Jurkat, Clone E6-1 (cell line): Measurements from ENCODE around the gene WASF3.
"Not testable (repeated sequence)": the region's sequence is repeated elsewhere in the genome, so short reads cannot be mapped to it uniquely, and the experiment has no call there.

ENCODE experiments used
- DNase-seq: peaks from one replicate; pipeline ENCODE4 v3.0.0-alpha.2; 2011; ENCODE audit warnings: low read depth, low spot score
- H3K4me3 ChIP-seq: 2 replicates; pipeline ENCODE4 v1.5.1; 2011; ENCODE audit warnings: mild to moderate bottlenecking, low read length, control low read depth, moderate library complexity

The WASF3 gene

GRCh38 chr13:26616126-26616525 is 58.6 kb downstream of the WASF3 start:
- no peak overlapping the region for H3K4me3 ChIP-seq
- no peak for DNase-seq

DNA sequence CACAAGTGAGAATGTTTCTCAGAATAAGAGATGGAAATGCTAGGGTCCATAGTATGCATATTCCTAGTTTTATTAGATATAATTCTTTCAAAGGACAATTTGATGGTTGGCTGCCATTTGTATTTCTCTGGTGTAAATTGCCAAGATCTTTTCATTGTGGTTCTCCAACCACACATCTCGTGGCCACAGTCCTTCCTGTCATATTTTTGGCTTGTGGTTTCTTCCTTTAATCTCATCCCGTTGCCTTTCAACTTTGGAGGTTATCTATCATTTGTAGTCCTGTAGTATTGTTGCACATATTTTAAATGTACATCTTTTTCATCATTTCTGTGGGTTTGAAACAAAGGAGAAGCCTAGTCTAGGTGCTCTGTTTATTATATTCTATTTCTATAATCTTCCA is 61.2 kb downstream of the WASF3 start:
- DNase-seq: peak; percentile 67

GRCh38 chr13:26619358-26619757 is 61.9 kb downstream of the WASF3 start:
- no peak overlapping the region for H3K4me3 ChIP-seq
- DNase-seq: no peak

More for the DNA sequence above, 61.2 kb downstream of the WASF3 start:
- H3K4me3 ChIP-seq: no peak overlapping the region

DNA sequence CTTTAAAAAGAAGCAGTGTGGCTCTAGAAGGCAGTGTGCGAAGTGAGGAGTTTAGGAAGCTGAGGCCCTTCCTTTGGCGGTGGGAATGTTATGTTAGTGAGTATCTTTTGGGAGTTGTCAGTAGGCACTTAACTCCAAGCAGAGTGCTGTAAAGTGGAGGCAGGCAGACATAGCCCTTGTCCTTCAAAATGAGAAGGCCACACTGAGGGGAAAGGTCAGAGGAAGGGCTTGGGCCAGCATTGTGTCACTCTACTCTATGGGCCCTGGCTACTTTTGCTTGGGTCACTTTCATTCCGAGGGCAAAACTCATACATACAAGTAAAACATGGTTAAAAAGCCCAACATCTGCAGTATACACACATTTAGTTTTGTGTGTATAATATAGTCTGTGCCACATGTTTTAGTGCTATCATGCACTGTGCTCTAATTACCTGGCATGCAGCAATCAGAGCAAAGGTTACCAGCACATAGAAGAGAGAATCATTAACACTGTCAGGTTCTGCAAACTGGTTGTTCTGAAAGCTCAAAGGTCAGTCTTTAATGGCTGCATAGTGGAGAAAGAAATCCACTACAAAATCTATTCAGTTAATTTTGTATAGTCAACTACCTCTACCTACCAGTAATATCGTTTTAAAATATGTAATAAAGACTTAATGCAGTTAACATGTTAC is 64.4 kb downstream of the WASF3 start:
- no peak overlapping the region for H3K4me3 ChIP-seq
- no peak for DNase-seq

- no peak for DNase-seq
Measured at GRCh38 chr13:26623125-26623524, 65.6 kb downstream of the WASF3 start.

DNA sequence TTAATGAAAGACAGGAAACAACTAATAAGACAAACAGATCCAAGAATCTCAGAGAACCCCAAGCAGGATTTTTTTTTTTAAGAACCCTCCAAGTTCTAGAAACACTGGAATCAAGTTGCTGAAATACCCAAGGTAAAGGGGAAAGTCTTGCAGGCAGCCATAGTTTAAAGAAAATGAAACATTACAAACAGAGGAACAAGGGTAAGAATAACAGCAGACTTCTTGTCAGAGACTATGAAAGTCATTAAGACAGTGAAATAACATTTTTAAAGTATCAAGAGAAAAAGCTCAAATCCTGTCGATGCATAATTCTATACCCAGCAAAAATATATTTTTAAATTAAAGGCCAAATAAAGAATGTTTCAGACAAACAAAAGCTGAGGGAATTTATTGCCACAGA is 67.1 kb downstream of the WASF3 start:
- H3K4me3 ChIP-seq: no peak overlapping the region
- DNase-seq: no peak

More at GRCh38 chr13:26623125-26623524, 65.6 kb downstream of the WASF3 start:
- H3K4me3 ChIP-seq: no peak overlapping the region

DNA sequence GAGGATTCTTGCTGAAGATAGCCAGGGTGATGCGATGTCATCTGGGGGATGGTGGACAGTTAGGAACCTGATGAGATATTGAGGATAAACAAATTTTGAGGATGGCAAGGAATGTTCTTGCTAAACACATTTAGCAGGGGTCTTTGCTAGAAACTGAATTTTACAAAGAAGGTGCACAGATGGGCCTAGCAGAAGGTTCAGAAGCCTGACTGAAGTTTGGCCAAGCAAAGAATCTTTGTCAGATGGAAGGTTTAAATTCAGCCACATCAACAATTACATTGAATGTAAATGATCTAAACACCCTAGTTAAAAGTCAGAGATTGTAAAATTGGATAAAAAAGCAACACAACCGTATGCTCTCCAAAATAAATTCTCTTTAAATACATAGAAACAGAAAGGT is 68.8 kb downstream of the WASF3 start:
- no peak for DNase-seq
- no peak overlapping the region for H3K4me3 ChIP-seq

DNA sequence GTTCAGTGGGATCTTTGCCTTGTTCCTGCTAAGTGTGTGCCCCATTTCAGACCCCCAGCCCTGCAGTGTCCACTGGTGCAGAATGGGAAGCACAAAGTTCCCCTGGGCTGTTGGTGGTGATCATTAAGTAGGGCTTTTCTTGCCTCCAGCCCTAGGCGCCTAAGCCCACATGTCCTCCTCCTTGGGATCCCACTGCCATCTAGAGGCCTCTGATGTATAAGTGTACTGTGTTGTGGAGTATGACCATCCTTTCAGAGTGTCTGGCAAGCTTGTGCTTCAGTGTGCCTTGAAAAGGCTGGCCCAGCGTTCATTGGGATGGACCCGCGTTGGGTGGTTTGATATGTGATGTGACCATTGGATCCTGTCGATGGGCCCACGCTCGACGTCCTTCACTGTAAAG is 71.2 kb downstream of the WASF3 start:
- H3K4me3 ChIP-seq: no peak overlapping the region
- DNase-seq: peak; percentile 38

DNA sequence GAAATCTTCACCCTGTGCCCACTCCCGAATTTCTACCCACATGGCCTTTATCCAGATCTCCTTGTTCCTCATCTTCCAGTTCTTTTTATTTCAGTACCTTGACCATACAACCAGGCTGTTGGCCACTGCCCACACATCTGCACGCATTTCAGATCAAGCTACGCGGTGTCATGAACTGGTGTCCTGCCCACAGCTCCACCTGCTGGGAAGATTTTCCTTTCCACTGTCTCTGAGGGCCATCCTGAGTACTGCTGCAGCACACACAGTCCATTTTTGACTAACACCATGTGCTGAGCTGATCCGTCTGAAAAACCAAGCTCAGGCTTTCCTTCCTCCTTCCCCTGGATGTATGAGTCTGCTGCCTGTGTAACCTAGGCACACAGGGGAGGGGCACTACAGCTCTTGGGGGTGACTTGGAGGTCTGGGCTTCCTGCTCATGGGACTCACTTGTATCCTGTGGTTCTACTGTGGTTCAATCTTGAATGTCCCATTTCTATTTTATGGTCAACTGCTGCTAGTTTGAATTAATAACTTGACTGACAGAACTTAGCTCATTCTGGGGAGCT is 71.9 kb downstream of the WASF3 start:
- DNase-seq: no peak
- H3K4me3 ChIP-seq: no peak overlapping the region

DNA sequence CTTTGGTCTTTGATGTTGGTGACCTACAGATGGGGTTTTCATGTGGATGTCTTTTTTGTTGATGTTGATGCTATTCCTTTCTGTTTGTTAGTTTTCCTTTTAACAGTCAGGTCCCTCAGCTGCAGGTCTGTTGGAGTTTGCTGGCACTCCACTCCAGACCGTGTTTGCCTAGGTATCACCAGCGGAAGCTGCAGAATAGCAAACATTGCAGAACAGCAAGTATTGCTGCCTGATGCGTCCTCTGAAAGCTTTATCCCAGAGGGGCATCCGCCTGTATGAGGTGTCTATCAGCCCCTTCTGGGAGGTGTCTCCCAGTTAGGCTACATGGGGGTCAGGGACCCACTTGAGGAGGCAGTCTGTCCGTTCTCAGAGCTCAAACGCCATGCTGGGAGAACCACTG is 78.2 kb downstream of the WASF3 start:
- H3K4me3 ChIP-seq, DNase-seq: not testable (repeated sequence)

DNA sequence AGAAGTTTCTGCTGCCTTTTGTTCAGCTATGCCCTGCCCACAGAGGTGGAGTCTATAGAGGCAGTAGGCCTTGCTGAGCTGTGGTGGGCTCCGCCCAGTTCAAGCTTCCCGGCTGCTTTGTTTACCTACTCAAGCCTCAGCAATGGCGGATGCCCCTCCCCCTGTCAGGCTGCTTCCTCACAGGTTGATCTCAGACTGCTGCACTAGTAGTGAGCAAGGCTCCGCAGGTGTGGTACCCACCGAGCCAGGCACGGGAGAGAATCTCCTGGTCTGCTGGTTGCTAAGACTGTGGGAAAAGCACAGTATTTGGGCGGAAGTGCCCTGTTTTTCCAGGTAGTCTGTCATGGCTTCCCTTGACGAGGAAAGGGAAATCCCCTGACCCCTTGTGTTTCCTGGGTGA is 78.6 kb downstream of the WASF3 start:
- not testable (repeated sequence) for DNase-seq

DNA sequence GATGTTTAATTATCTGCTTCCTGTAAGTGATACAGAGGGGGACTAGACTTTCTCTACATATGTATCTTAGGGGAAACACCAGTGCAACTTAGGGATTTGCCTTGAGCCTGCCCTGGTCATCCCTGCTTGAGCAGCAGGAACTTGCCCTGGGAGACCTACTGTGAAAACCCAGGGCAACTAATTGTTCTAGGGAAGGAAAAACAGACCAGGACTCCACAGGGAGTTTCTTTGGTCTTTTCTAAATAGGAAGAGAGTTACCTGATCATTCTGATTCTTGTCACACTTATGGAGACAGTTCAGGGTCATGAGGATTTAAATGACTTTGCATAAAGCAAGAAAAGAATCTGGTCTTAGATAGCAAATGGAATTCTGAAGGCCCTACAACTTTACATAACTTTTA is 89.1 kb downstream of the WASF3 start:
- no peak for DNase-seq
- no peak overlapping the region for H3K4me3 ChIP-seq

More for the DNA sequence above, 78.6 kb downstream of the WASF3 start:
- H3K4me3 ChIP-seq: not testable (repeated sequence)

- no peak for DNase-seq
- H3K4me3 ChIP-seq: no peak overlapping the region
Measured at GRCh38 chr13:26651234-26651633, 93.8 kb downstream of the WASF3 start.

- H3K4me3 ChIP-seq: no peak overlapping the region
- DNase-seq: no peak
Measured at GRCh38 chr13:26653310-26653709, 95.8 kb downstream of the WASF3 start.

DNA sequence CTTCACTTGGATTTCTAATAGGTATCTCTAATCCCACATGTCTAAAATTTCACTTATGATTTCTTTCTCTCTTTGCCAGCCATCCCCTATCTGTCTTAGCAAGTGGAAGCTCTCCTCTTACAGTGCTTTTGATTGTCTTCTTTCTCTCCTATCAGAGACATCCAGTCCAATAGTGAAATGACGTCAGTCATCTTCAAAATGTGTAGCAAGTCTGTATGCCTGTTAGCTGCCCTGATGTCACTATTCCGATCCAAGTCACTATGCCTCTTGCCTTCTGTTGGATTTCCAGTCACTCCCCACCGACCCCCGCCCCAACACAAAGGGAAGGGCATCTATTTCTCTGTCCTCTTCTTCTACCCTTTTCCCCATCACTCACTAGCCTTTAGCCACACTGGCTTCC is 96.4 kb downstream of the WASF3 start:
- DNase-seq: no peak
- H3K4me3 ChIP-seq: no peak overlapping the region

- no peak overlapping the region for H3K4me3 ChIP-seq
- peak; percentile 37 for DNase-seq
Measured at GRCh38 chr13:26656919-26657318, 99.4 kb downstream of the WASF3 start.

GRCh38 chr13:26658448-26659385 is 101.2 kb downstream of the WASF3 start:
- no peak overlapping the region for H3K4me3 ChIP-seq
- no peak for DNase-seq

DNA sequence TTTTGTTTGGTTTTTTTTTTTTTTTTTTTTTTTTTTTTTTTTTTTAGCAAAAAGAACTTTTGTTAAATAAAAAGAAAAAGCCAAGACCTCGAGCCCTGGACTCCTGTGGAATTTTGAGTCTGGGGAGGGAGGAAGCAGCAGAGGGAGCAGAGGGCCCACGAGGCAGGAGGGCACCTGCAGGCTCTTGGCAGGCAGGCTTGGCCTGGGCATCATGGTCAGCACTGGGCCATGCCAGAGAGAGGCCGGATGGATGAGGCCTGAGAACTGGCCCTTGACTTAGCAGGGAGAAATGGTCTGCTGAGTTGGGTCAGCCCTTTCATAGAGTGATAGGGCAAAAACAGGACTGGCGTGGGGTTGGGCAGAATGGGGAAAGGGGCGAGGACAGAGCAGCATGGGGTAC is 102.7 kb downstream of the WASF3 start:
- no peak for DNase-seq
- no peak overlapping the region for H3K4me3 ChIP-seq

DNA sequence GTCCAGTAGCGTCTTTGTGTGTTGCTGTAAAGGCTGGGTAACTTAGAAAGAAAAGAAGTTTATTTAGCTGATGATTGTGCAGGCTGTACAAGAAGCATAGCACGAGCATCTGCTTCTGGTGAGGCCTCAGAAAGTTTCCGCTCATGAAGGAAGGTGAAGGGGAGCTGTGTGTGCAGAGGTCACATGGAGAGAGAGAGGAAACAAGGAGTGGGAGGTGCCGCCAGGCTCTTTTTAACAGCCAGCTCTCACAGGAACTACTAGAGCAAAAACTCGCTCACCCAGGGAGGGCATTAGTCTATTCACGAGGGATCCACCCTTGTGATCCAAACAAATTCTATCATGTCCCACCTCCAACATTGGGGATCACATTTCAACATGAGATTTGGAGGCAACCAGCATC is 103.3 kb downstream of the WASF3 start:
- no peak for DNase-seq
- H3K4me3 ChIP-seq: no peak overlapping the region

DNA sequence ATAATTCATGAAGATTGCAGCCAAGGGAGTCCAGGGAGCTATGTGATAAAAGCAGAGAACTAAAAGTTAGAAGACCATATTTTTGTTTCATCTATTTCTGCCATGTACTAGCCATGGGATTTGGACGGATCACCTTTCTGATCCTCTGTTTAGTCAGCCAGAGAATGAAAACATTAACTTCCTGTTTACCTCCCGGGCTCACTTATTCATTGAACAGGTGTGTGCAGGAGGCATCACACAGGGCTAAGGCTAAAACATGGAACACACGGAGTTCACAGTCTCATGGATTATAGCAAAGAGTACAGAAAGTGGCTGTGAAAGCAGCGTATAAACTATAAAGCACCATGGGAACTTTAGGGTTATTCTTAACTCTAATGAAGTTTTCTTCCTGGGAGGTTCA is 106.3 kb downstream of the WASF3 start:
- DNase-seq: no peak
- H3K4me3 ChIP-seq: no peak overlapping the region
